ACHN (cell line): ENCODE measurements around the gene YPEL2.

ENCODE experiments used
- DNase-seq: peaks from one replicate; pipeline ENCODE4 v3.0.0-alpha.2; 2015
- in situ Hi-C: cut with HindIII; loops from 2 replicates; pipeline ENCODE4 v1.10.0; 2017; ENCODE audit warnings: low sequenced_read_pairs, low pct_ligation_motif_present, low pct_unique_long_range_greater_than_20kb

The YPEL2 gene

DNA sequence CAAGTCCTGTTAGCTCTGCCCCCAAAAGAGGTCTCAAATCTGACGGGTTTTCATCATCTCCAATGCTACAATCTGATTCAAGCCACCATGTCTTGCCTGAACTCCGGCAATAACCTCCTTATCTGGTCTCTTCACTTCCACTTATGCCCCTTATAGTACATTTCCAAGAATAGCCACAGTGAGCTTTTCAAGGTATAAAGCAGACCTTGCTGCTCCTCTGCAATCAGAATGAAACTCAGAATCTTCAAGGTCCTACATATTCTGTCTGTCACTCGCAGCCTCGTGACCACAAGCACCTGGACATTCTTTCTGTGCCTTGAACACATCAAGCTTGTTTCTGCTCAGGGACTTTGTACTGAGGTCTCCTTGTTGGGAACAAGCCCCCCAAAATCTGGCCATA lies 84.7 kb downstream of the YPEL2 start:
- DNase-seq: no peak
- in situ Hi-C loops: no loop called here

DNA sequence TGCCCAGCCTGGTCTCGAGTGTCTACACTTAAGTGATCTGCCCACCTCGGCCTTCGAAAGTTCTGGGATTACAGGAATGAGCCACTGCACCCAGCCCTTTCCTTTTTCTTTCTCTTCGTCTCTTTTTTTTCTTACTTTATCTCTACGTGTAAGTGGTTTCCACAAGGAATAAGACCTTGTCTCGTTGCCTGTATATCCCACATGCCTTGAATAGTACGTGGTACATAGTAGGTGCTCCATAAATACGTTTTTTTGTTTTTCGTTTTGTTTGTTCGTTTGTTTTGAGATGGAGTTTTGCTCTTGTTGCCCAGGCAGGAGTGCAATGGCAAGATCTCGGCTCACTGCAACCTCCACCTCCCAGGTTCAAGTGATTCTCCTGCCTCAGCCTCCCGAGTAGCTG lies 86.0 kb downstream of the YPEL2 start:
- no peak for DNase-seq
- in situ Hi-C loops: no loop called here

DNA sequence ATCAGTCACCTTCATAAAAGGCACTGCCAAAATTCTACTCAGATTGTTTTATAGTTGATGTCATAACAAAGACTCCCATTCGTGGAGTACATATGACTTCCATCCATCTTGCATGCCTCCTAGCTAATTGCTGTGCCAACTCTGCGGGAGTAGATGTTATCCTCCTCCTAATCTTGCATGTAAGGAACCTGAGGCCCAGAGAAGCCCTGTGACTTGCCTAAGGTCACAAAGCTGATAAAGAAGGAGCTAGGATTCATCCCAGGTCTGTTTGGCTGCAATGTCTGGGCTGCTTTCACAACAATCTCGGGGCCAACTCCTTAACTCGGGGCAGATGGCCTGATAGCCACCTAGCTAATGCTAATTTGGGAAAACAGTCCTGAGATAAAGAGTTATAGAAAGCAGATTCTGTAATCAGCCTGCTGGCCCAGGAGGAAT lies 87.3 kb downstream of the YPEL2 start:
- in situ Hi-C loops: no loop called here
- DNase-seq: no peak

DNA sequence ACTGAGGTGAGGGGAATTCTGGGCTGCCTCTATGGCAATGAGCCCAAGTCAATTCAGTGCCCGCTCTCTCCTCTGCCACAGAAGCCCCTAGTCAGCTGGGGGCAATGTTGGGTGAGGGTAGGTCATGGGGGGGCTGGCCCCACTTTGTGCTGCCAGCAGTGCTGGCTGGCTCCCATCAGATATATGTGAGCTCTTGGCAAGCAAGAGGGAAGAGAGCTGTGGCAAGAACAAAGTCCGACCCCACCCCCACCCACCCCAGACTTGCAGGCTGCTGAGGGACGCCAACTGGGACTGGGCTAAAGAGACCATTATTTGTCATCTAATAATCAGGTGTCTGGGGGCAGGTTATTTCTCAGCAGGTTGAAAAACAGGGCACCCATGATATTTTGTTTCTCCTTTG lies 89.4 kb downstream of the YPEL2 start:
- DNase-seq: no peak
- in situ Hi-C loops: no loop called here

DNA sequence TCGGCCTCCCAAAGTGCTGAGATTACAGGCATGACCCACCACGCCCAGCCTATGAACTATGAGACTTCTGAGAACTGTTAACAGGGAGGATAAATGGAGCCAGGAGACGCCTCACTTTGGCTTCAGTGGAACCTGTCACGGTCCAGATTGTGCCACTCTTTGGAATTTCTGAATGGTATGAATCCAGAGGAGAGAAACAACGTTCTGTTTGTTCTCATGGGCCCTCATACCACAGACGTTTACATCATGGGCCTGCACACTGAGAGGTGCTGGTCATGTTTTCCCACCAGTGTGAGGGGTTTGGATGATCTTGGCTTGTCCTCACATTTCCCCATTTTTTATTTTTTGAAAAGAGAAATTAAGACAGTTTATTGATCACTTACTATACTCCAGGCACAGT lies 90.3 kb downstream of the YPEL2 start:
- in situ Hi-C loops: no loop called here

DNA sequence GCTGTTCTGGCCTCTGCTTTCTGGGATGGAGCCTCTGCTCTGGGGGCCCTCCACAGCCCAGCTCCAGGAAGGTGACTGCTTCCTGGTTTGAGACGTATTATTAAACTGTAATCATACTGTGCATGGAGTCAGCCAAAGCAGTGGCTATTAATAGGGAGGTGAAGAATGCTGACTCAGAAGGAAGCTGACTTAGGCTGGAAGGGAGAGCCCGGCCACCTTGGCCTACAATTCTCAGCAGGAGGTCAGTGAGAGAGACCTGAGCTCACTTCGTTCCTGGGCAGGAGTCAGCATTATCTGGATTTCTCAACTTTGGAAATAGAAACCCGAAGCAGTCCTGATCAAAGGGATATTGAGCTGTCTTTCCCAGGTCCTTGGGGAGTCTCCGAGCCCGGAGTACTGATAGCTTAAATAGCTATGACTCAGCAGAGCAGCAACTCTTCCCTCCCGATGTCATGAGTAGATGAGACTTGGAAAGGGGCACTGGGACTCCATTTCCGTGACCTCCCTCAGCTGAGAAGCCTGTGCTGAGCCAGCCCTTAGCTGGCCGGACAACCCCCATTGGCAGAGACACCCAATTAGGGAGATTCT lies 91.8 kb downstream of the YPEL2 start:
- in situ Hi-C loops: no loop called here
- peak; percentile 27 for DNase-seq

More for the DNA sequence above, 90.3 kb downstream of the YPEL2 start:
- DNase-seq: no peak

DNA sequence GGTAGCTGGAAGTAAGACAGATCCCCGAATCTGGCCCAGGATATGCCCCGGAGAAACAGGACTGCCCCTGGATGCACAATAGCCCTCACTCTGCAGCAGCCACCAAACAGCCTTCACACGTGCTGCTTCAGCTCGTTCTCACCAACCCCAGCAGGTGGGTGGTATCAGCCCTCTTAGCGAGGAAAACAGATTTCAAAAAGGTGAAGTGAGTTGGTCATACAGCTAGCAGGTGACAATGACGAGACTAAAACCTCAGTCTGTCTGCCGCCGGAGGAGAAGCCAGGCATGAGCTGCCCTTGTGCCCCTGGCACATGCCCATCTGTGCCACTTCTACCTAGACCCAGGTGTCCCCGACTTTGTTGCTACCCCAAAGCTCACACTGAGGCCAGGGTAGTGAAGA lies 92.4 kb downstream of the YPEL2 start:
- in situ Hi-C loops: no loop called here
- no peak for DNase-seq

DNA sequence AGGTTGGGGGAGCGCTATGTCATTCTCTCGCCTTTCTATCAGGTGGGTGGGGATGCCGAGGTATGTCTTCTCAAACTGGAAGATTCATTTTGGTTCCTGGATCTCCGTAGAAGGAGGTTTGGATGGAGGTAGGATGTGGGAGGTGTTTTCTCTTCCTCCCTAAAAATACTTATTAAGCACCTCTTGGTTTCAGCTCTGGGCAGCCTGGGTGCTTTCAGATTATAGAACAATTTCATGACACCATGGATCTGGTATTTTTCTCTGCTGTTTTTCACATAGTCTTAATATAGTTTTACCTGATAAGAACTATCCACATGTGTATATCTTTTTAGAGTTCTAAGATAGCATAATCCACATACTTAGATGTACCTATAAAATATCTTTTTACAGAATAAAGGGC lies 92.9 kb downstream of the YPEL2 start:
- in situ Hi-C loops: no loop called here
- no peak for DNase-seq

DNA sequence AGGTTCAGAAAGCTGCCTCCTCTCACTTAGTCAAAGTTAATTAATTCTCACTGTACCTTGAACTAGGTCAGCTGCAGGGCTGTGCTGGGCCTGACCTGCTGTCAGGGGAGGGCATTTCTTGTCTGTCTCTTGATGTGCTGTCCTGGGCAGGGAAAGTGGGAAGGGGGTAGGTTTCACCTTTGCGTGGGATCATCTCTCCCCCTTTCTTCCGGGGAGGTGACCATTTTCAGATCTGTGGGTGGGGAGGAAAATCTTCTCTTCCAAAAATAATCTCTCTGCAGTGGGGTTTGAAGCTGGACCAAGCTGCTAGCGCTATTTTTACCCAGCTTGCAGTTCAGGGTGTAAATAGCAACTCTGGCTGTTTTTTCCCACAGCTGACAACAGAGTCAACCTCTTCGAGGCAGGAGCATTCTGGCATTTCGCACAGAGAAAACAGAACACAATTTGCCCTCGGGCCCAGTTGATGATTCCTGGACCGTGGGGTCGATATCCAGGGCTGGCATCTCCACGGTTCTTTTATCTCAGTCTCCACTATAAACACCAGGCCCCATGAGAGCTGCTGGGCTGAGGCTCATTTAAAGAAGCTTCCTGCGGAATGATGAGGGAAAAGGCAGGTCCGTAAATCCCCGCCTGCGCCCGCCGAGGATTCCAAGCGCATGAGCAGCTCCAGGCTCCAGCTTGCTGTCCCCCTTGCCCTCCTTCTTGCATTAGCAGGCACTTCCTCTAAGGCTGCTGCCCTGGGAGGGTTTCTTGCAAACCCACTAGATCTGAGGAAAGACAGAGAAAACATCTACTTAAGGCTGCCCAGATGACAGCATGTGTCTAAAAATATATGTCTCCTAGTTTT lies 93.9 kb downstream of the YPEL2 start:
- in situ Hi-C loops: loop anchor here (25.0 kb wide), 1 partner anchor 88 kb away; the partner anchor contains the start of gene YPEL2
- DNase-seq: no peak

DNA sequence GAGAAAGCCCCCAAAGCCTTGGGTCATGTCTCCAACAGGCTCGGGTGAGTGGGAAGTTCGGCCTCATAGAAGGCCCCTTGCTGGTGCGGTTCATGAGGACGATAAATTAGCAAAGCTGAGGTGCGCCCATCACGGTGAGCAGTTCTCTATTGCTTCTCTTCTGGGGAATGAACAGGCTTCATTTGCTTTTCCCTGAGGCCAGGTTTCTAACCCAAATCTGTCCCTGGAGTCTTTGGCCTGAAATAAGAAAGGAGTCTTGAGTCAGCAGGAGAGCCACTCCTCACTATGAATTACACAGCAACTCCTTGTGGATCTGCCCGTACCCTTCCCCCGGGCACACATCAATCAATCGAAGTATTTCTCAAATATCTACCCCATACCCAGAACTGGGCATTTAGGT lies 94.6 kb downstream of the YPEL2 start:
- in situ Hi-C loops: loop anchor here (25.0 kb wide), 1 partner anchor 89 kb away; the partner anchor contains the start of gene YPEL2
- no peak for DNase-seq

DNA sequence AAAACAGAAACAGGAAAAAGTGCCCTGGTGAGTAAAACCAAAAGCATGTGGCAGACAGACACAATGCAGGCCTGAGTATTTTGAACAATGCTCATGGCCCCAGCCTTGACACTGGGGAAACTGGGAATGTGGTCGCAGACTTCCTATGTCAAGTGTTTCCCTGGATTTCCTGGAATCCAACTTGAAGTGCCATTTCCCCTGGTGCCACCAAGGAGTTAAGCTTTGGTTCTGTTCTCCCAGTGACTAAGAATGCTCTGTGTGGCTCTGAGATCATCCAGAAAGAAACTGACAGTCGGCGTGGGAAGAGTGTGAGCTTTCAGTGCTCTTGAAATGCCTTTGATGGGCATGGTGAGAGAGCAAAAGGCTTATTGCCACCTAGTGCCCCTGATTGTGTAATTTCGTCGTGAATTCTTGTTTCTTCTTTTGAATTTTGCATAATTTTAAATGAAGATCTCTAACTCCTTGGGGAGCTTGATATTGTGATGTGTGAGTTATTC lies 96.0 kb downstream of the YPEL2 start:
- in situ Hi-C loops: loop anchor here (25.0 kb wide), 1 partner anchor 90 kb away; the partner anchor contains the start of gene YPEL2
- peak; percentile 36 for DNase-seq

DNA sequence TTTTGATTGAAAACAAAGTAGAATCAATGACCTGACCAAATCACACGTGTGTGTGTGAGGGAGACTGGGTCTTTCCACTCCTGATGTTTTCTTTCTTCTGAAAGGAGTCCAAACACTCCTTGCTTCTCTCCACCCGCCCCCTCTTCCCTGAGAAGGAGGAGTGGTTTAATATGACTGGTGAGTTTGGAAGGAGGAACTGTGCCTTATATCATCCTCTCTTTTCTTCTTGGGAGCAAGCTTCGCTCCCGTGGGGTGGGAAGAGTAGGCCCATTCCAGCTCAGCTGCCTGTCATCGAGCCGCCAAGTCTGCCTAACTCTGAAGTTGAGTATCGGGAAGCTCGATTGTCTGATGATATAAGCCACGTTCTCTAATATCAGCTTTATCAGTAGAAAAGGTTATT lies 96.5 kb downstream of the YPEL2 start:
- DNase-seq: no peak
- in situ Hi-C loops: loop anchor here (25.0 kb wide), 1 partner anchor 91 kb away; the partner anchor contains the start of gene YPEL2

DNA sequence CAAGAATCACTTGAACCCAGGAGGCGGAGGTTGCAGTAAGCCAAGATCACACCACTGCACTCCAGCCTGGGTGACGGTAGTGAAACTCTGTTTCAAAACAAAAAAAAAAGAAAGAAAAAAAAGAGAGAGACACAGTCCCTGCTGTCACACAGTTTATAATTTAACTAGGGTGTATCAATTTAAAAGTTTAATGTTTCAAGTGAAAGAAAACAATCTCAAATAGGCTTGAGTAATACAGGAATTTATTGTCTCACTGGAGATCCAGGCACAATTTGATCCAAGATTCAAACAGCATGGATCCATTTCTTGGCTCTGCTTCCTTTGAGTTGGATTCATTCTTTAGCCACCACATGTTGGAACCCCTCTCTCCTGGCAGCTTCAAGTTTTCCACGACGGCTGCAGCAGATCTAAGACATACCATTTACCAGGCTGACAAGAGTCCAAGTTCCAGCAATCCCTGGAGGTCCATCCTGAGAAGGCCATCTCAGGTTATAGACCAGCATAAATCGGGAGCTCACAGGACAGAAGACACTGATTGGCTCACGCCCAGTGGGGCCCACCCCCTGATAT lies 97.5 kb downstream of the YPEL2 start:
- in situ Hi-C loops: loop anchor here (25.0 kb wide), 1 partner anchor 92 kb away; the partner anchor contains the start of gene YPEL2
- no peak for DNase-seq

DNA sequence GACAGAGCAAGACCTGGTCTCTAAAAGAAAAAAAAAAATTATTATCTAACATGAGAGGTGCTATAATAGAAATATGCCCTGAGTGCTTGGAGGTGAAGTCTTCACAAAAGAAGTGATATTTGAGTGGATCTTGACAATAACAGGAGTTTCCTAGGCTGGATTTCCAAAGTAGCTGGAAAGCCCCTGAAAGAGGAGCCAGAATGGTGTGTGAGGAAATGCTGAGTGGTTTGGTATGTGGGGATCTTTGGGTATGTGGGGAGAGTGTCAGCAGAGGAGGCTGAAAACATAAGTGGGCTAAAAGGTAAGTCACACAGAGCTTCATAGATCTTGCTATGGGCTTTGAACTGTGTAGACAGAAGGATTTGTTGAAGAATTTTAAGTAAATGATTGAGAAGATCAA lies 100.1 kb downstream of the YPEL2 start:
- no peak for DNase-seq
- in situ Hi-C loops: loop anchor here (25.0 kb wide), 1 partner anchor 94 kb away; the partner anchor contains the start of gene YPEL2

DNA sequence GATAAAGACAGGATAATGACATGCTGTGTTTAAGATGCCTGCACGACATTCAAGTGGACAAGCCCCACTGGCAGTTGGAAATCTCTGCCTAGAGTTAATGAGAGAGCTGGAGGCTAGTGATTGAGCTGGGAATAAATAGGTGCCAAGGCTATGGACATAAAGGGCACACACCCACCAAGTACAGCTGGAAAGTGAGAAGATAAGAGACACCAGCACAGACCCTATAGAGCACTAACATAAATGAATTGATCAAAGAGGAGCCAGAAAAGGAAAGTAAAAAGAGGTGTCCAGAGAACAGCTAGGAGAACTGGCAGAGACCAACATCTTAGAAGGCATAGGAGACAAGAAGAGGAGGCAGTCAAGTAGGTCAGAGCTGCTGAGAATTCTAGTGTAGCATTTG lies 101.2 kb downstream of the YPEL2 start:
- in situ Hi-C loops: loop anchor here (25.0 kb wide), 1 partner anchor 95 kb away; the partner anchor contains the start of gene YPEL2
- no peak for DNase-seq

DNA sequence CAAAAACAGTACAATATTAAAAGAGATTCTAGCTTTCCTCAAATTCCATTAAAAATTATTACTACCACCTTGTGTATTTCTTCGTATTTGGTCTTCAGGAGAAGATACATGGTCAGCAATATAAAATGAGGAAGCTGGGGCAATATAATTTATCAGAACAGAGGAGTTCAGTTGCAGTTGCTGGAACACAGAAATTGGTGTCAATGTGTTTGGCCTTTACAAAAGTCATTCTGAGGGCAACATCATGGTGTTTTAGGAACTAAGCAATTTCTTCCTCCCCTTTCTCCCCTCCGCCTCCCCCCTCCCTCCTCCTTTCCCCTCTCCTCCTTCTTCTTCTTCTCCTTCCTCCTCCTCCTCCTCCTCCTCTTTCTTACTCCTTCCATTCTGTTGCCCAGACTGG lies 102.1 kb downstream of the YPEL2 start:
- in situ Hi-C loops: loop anchor here (25.0 kb wide), 1 partner anchor 96 kb away; the partner anchor contains the start of gene YPEL2
- no peak for DNase-seq

DNA sequence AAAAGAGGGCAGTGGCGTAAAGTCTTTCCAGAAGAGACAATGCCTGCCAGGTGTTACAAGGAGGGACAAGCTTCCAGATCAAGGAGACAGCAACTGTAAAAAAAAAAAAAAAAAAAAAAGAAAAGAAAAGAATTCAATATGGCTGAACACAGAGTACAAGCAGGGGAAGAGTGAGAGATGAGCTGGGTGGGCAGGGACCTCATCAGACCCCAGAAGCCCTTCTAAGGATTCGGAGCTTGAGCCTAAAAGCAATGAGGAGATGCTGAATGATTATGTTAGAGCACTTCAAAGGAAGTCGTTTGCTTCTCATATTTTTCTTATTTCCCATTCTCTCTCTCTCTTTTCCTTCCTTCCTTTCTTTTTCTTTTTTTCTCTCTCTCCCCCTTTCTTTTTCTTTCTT lies 103.0 kb downstream of the YPEL2 start:
- no peak for DNase-seq
- in situ Hi-C loops: loop anchor here (25.0 kb wide), 1 partner anchor 97 kb away; the partner anchor contains the start of gene YPEL2

DNA sequence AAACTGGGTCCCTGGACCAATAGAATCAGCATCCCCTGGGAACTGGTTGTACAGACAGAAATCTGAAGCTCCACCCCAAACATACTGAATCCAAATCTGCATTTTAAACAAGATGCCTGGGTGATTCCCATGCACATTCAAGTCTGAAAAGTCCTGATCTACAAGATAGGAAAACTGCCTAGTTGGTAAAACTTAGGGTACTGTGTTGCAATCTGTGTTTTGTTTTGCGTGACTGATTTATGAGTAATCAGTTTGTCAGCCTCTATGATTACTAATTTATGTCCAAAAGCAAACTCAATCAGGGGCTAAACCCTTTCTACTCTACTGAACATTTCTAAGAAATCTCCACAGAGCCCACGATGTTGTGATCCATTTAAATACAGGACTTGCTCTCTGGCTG lies 103.8 kb downstream of the YPEL2 start:
- peak; percentile 58 for DNase-seq
- in situ Hi-C loops: loop anchor here (25.0 kb wide), 1 partner anchor 98 kb away; the partner anchor contains the start of gene YPEL2

DNA sequence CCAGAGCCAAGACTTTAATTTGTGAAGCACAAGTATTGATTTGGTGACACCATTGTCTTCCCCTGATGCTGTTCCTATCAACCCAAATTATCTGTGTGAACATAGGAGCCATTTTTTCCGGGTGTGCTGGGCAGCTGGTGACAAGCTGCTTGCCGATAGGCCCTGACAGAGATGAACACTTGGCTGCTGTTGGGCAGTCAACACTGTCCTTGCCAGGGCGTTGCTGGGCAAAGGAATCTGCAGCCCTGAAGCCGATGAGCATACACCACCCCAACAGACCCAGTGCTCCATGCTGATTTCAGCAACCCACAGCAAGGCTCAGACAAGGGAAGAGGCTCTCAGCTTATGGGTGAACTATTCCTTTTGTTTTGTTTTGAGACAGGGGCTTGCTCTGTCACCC lies 105.4 kb downstream of the YPEL2 start:
- DNase-seq: no peak
- in situ Hi-C loops: loop anchor here (25.0 kb wide), 1 partner anchor 100 kb away; the partner anchor contains the start of gene YPEL2
